ENCODE data around the gene ATP6V0E1. TPM values are rescaled to one million over a fixed set of nuclear protein-coding genes. Genes with fewer than 3 reads are reported as not detected.

Gene ATP6V0E1
- total RNA-seq, 3 donors from 2014 or later: 173 to 219 (median 185) TPM

DNA sequence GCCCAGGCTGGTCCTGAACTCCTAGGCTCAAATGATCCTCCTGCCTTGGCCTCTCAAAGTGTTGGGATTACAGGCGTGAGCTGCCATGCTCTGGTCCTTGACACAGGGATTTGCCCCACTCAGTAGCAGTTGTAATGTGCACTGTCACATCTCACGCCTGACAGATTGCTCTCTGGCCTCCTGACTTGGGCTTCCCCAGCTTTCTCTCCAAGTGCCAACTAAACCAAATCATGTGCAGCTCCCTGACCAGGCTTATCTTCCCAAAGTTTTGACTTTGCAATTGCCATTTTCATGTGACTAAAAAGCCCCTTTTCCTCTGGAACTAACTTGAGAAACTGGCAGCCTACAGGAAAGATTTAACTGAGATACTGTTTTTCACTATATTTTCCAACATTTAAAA is 13.7 kb upstream of the ATP6V0E1 start:
- H3K4me1 ChIP-seq: no peaks in the 10 kb centered on the region
- no peak overlapping the region for H3K4me3 ChIP-seq
- intact Hi-C loops (cut with DNase I; ENCODE audit: low total_unique reads): no loop called here
- no peak for DNase-seq (ENCODE audit: low spot score in 2 of 2)
- H3K27ac ChIP-seq: no peak overlapping the region
- H3K9me3 ChIP-seq: no peaks in the 10 kb centered on the region
- TF ChIP-seq, protein P1, sequence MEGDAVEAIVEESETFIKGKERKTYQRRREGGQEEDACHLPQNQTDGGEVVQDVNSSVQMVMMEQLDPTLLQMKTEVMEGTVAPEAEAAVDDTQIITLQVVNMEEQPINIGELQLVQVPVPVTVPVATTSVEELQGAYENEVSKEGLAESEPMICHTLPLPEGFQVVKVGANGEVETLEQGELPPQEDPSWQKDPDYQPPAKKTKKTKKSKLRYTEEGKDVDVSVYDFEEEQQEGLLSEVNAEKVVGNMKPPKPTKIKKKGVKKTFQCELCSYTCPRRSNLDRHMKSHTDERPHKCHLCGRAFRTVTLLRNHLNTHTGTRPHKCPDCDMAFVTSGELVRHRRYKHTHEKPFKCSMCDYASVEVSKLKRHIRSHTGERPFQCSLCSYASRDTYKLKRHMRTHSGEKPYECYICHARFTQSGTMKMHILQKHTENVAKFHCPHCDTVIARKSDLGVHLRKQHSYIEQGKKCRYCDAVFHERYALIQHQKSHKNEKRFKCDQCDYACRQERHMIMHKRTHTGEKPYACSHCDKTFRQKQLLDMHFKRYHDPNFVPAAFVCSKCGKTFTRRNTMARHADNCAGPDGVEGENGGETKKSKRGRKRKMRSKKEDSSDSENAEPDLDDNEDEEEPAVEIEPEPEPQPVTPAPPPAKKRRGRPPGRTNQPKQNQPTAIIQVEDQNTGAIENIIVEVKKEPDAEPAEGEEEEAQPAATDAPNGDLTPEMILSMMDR (IDR thresholded peaks at IDR 0.05): no peak
- no peak for TF ChIP-seq POLR2A (IDR thresholded peaks at IDR 0.05)
- TF ChIP-seq POLR2AphosphoS5 (IDR thresholded peaks at IDR 0.05): no peak
- H3K36me3 ChIP-seq: no peaks in the 10 kb centered on the region
- no peaks in the 10 kb centered on the region for H3K27me3 ChIP-seq

DNA sequence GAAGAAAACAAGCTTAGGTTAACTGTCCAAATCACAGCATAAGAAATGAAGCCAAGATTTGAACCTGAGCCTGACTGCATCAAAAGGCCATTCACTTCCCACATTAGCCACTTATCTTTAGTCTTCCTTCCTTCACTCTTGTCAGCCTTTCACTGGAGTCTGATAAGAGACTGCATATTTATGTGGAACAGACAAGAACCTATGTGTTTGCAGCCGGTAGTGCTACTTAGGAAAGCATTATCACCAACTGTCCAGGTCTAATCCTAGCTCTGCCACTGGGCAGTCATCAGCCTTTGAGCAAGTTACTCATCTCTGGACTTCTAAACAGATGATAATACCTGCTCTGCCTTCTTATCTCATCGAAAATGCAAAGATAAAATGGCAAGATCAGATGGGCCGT is 12.1 kb upstream of the ATP6V0E1 start:
- Histone ChIP-seq H3K36me3 (no peaks in the 10 kb centered on the region), H3K27ac (no peak overlapping the region), H3K27me3 (no peaks in the 10 kb centered on the region), H3K4me1 (no peaks in the 10 kb centered on the region), H3K4me3 (no peak overlapping the region), H3K9me3 (no peaks in the 10 kb centered on the region)
- no peak for TF ChIP-seq POLR2A (IDR thresholded peaks at IDR 0.05)
- TF ChIP-seq, protein P1 (IDR thresholded peaks at IDR 0.05): no peak
- no peak for TF ChIP-seq POLR2AphosphoS5 (IDR thresholded peaks at IDR 0.05)
- DNase-seq (ENCODE audit: low spot score in 2 of 2): no peak
- intact Hi-C loops (cut with DNase I; ENCODE audit: low total_unique reads): no loop called here

DNA sequence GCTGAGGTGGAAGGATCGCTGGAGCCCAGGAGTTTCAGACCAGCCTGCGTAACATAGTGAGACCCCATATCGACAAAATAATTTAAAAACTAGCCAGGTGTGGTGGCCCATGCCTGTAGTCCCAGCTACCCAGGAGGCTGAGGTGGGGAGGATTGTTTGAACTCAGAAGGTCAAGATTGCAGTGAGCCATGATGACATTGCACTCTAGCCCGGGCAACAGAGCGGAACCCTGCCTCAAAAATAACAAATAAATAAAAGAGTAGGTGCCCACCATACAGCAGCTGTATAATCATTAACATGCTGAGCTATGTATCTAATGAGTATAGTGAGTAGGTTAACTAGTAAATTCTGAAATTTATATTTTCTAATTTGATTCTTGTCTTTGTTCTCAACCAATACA is 11.0 kb upstream of the ATP6V0E1 start:
- Histone ChIP-seq H3K27ac (no peak overlapping the region), H3K4me1 (no peaks in the 10 kb centered on the region), H3K36me3 (no peaks in the 10 kb centered on the region), H3K9me3 (no peaks in the 10 kb centered on the region), H3K4me3 (no peak overlapping the region), H3K27me3 (no peaks in the 10 kb centered on the region)
- TF ChIP-seq POLR2AphosphoS5 (IDR thresholded peaks at IDR 0.05) (no peak), POLR2A (IDR thresholded peaks at IDR 0.05) (no peak)
- TF ChIP-seq, protein P1 (IDR thresholded peaks at IDR 0.05): no peak
- intact Hi-C loops (cut with DNase I; ENCODE audit: low total_unique reads): no loop called here
- no peak for DNase-seq (ENCODE audit: low spot score in 2 of 2)

DNA sequence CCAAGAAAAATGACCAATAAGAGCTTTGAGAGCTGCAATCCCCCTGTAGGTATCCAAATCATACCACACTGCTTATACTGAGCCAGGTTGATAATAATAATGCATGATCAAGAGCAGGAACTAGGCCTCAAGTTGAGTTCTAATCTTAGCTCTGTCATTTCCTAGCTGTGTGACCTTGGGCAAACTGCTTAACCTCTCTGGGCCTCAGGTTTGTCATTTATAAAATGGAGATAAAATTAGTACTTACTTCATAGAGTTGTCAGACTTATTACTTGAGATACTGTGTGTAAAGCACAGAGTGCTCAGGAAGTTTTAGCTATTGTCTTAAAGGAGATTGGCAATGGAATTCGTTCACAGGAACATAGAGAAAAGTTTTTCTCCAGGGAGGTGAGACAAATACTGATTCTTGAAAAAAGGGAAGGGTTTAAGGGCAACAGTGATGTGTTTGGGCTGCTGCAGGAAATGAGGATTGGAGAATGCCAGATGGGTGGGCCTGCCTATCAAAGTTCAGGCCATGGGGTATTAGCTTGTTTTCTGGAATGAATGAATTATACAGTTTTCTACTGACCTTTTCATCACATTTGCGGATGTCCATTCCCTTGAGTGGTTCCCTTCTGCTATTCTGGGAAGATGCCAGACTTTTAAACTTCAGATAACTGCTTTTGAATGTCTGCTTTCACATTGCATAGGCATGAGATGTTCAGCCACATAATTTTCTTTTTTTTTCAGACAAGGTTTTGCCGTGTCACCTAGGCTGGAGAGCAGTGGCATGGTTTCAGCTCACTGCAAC is 10.2 kb upstream of the ATP6V0E1 start:
- TF ChIP-seq POLR2A (IDR thresholded peaks at IDR 0.05): no peak
- no peak for TF ChIP-seq POLR2AphosphoS5 (IDR thresholded peaks at IDR 0.05)
- TF ChIP-seq, protein P1 (IDR thresholded peaks at IDR 0.05): no peak
- Histone ChIP-seq H3K27me3 (no peaks in the 10 kb centered on the region), H3K9me3 (no peaks in the 10 kb centered on the region), H3K36me3 (no peaks in the 10 kb centered on the region), H3K4me3 (no peak overlapping the region), H3K27ac (no peak overlapping the region), H3K4me1 (no peaks in the 10 kb centered on the region)
- intact Hi-C loops (cut with DNase I; ENCODE audit: low total_unique reads): no loop called here
- DNase-seq (ENCODE audit: low spot score in 2 of 2): no peak

DNA sequence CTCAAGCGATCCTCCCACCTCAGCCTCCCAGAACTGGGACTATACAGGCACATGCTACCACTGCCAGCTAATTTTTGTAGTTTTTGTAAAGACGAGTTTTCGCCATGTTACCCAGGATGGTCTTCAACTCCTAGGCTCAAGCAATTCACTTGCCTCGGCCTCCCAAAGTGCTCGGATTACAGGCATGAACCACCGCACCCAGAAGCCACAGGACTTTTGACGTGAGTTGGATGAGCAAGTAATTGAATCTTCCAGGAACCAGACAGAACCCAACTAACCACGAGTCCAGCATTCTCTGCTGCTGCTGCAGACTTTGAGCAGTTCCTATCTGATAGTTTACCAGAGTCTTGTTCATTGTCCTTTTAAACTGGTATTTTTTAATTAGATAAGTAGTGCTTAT is 9.6 kb upstream of the ATP6V0E1 start:
- Histone ChIP-seq H3K4me3 (no peak overlapping the region), H3K27ac (no peak overlapping the region), H3K36me3 (no peaks in the 10 kb centered on the region), H3K9me3 (no peaks in the 10 kb centered on the region), H3K4me1 (no peaks in the 10 kb centered on the region), H3K27me3 (no peaks in the 10 kb centered on the region)
- TF ChIP-seq, protein P1 (IDR thresholded peaks at IDR 0.05): no peak
- TF ChIP-seq POLR2A (IDR thresholded peaks at IDR 0.05) (no peak), POLR2AphosphoS5 (IDR thresholded peaks at IDR 0.05) (no peak)
- intact Hi-C loops (cut with DNase I; ENCODE audit: low total_unique reads): no loop called here
- no peak for DNase-seq (ENCODE audit: low spot score in 2 of 2)

Data from breast epithelium (tissue), 4 donors.